Kidney (tissue), 14 donors: ENCODE results near the gene ST6GAL2. TPM values are rescaled to one million over a fixed set of nuclear protein-coding genes. Genes with fewer than 3 reads are reported as not detected.

Experiments
- DNase-seq, 5 donors: peaks; one replicate each; pipeline ENCODE4 v3.0.0-alpha.2; 2013 to 2020
- FAIRE-seq: peaks from 2 replicates; lab custom pipeline; 2012; peaks lifted over from hg19 to GRCh38; lab: Jason Lieb, UNC
- H3K27ac ChIP-seq, 2 donors: one replicate each; pipeline ENCODE4 v1.7.0; 2013; ENCODE audit warnings: low read depth in 2 of 2, low read length in 2 of 2, inconsistent platforms in 1 of 2
- H3K27me3 ChIP-seq: one replicate; pipeline ENCODE4 v1.7.1; 2013; ENCODE audit warnings: low read length, inconsistent platforms; ENCODE audit not compliant: control insufficient read depth, insufficient read depth
- H3K36me3 ChIP-seq, 3 donors: one replicate each; pipeline versions ENCODE4 v1.7.0 to v1.7.1; 2013; ENCODE audit warnings: low read length in 3 of 3, control low read depth in 1 of 3, inconsistent platforms in 1 of 3; ENCODE audit not compliant: insufficient read depth in 3 of 3, control insufficient read depth in 2 of 3
- H3K4me1 ChIP-seq, 3 donors: one replicate each; pipeline versions ENCODE4 v1.7.0 to v1.7.1; 2013; ENCODE audit warnings: low read length in 3 of 3, inconsistent platforms in 1 of 3, low read depth in 1 of 3; ENCODE audit not compliant: control insufficient read depth in 2 of 3, insufficient read depth in 2 of 3
- H3K4me3 ChIP-seq, 3 donors: one replicate each; pipeline versions ENCODE4 v1.7.0 to v1.8.1; 2013; ENCODE audit warnings: low read length in 3 of 3, control low read depth in 1 of 3, inconsistent platforms in 1 of 3
- H3K9ac ChIP-seq, 3 donors: one replicate each; pipeline versions ENCODE4 v1.7.0 to v1.7.1; 2013; ENCODE audit warnings: low read length in 3 of 3, control low read depth in 1 of 3, inconsistent platforms in 1 of 3
- H3K9me3 ChIP-seq, 3 donors: one replicate each; pipeline versions ENCODE4 v1.7.0 to v1.7.1; 2013; ENCODE audit warnings: low read length in 3 of 3, control low read depth in 1 of 3, inconsistent platforms in 1 of 3; ENCODE audit not compliant: control insufficient read depth in 2 of 3, insufficient read depth in 1 of 3
- intact Hi-C: fragments of 100-400 bp; cut with DNase I; formaldehyde crosslinking; loops from one replicate; pipeline ENCODE4 v1.11.1; 2022
- polyA plus RNA-seq: library from polyadenylated mRNA; stranded (reverse); fragments of 350-450 nt; fragmentation: Illumina TruSeq; extraction: RNeasy Lipid Tissue Mini Kit (QIAGEN cat#74804); gene quantifications from one replicate; pipeline ENCODE4 v1.2.3, GENCODE V29; 2014; ENCODE audit warnings: low read depth, low replicate concordance; ENCODE audit not compliant: insufficient read depth
- total RNA-seq: library from RNA; stranded (reverse); fragmentation: NEBNext Ultra II Directional; extraction: Animal tissue kit (Norgen Biotek cat#: 25700); gene quantifications from one replicate; pipeline ENCODE4 v1.2.1, GENCODE V29; 2021
- TF ChIP-seq, protein P1 (sequence below): IDR thresholded peaks from 3 replicates; pipeline ENCODE4 v1.5.1; 2012; ENCODE audit warnings: mild to moderate bottlenecking, moderate library complexity, borderline replicate concordance; ENCODE audit not compliant: insufficient read depth; ENCODE audit errors: extremely low read depth
- donor health status: control.
- donor health status: control.
- donor health status: control.
- donor health status: control.
- donor health status: control.
- donor health status: DM: yes; HTN: yes; CAD: no.
- donor health status: Normal renal cell carcinoma (clear cell type).

ST6GAL2 gene
- total and polyA plus RNA-seq, 2 donors from 2014 or later: 0.22 to 1.2 TPM

DNA sequence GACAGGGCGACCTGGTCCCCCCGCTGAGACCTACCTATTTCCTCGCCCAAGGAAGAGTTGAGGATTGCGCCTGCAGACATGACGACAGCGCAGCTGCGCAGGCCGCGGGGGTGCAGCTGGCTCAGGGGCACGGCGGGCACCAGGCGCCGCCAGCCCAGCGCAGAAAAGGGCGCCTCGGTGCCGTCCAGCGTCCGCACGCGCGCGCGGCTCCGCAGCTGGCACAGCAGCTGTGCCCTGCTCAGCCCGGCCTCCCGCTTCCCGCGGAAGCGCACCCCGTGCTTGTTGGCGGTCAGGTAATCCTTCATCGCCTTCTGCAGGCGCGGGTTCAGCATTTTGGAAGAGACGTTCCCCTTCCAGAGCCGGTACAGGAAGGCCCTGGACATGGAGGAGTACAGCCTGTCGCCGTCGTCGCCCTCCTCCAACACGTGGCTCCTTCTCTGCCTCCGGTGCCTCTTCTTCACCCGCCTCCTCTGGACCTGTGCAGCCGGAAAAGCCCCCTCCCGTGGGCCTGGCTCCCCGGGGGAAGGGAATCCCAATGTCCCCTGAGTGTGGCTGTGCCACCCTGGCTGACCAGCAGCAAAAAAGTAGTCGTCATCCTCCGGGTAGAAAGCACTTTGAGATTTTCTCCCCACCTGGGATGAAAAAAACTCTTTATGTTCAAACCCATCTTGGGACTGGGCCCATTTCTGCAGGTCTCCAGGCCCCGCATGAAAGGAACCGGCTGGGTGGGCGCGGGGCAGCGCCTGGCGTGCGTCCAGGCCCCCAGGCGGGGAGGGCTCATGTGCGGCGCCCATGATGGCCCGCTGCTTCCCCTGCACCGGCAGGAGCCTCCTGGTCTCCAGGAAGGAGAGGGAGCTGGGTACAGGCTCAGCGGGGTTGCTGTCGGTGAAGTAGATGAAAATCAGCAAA is 42.7 kb downstream of the ST6GAL2 start:
- FAIRE-seq (no peak), DNase-seq (peak in 1 of 5 donors; percentile 63)
- H3K9ac ChIP-seq: no peak overlapping the region
- H3K4me1 ChIP-seq: no peaks in the 10 kb centered on the region
- no peak overlapping the region for H3K4me3 ChIP-seq
- no peaks in the 10 kb centered on the region for H3K9me3 ChIP-seq
- intact Hi-C loops: no loop called here
- no peaks in the 10 kb centered on the region for H3K27me3 ChIP-seq
- H3K36me3 ChIP-seq: no peaks in the 10 kb centered on the region
- no peak overlapping the region for H3K27ac ChIP-seq
- TF ChIP-seq, protein P1, sequence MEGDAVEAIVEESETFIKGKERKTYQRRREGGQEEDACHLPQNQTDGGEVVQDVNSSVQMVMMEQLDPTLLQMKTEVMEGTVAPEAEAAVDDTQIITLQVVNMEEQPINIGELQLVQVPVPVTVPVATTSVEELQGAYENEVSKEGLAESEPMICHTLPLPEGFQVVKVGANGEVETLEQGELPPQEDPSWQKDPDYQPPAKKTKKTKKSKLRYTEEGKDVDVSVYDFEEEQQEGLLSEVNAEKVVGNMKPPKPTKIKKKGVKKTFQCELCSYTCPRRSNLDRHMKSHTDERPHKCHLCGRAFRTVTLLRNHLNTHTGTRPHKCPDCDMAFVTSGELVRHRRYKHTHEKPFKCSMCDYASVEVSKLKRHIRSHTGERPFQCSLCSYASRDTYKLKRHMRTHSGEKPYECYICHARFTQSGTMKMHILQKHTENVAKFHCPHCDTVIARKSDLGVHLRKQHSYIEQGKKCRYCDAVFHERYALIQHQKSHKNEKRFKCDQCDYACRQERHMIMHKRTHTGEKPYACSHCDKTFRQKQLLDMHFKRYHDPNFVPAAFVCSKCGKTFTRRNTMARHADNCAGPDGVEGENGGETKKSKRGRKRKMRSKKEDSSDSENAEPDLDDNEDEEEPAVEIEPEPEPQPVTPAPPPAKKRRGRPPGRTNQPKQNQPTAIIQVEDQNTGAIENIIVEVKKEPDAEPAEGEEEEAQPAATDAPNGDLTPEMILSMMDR: no peak

DNA sequence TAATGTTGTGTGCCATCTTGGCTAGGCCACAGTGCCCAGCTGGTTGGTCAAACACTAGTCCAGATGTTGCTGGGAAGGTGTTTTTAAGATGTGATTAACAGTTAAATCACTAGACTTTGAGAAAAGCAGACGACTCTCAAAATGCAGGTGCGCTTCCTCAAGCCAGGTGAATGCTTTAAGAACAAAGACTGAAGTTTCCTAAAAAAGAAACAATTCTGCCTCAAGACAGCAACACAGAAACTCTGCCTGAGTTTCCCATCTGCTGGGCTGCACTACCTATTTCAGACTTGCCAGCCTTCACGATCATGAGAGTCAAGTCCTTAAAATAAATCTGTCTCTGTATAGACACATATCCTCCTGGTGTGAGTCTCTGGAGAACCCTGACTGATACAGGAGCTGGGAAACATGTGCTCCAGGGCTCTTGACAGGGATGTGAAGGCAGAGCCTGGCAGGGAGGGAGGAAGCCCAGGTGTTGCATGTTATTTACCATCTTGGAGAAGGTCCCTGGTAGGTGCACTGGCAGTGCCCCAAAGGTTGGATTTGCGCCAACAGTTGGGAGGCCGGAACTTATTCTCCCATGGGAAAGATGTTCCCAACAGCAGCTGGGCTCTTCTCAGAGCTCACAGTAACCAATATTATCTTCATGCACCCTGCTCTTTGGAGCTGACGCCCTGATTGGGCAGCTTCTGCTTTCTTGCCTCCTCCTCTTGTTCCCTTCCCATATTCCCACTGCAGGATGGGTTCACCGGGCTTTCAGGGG is 43.9 kb downstream of the ST6GAL2 start:
- no peaks in the 10 kb centered on the region for H3K36me3 ChIP-seq
- intact Hi-C loops: no loop called here
- TF ChIP-seq, protein P1: no peak
- H3K27ac ChIP-seq: no peak overlapping the region
- H3K27me3 ChIP-seq: no peaks in the 10 kb centered on the region
- H3K4me3 ChIP-seq: no peak overlapping the region
- no peaks in the 10 kb centered on the region for H3K9me3 ChIP-seq
- DNase-seq (no peak), FAIRE-seq (no peak)
- no peaks in the 10 kb centered on the region for H3K4me1 ChIP-seq
- no peak overlapping the region for H3K9ac ChIP-seq

DNA sequence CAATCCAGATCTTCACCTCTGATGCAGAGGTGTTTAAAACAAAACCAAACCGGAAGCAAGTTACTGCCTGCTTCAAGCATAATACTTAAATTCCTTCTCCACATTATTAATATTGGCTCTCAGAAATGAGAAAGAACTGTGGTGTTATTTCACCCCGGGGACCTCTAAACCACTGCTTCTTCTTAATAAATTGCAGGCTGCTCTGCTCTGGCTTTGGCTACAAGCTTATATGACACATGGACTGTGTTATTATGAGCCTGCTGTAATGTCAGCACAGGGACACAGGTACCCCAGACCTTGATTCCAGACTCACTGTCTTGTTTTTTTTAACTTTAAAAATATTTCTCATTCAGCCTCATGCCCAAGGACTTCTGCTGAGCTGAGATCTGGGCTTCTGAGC is 45.1 kb downstream of the ST6GAL2 start:
- Histone ChIP-seq H3K36me3 (no peaks in the 10 kb centered on the region), H3K9me3 (no peaks in the 10 kb centered on the region), H3K4me1 (no peaks in the 10 kb centered on the region), H3K27me3 (no peaks in the 10 kb centered on the region), H3K9ac (no peak overlapping the region), H3K4me3 (no peak overlapping the region), H3K27ac (no peak overlapping the region)
- no peak for DNase-seq
- FAIRE-seq: no peak
- intact Hi-C loops: no loop called here
- TF ChIP-seq, protein P1: no peak
